Activated CD4-positive, alpha-beta T cell treated with anti-CD3 and anti-CD28 coated beads, Interleukin-2, amount 10 ng/mL, durations not matched to agents 24 days and 14 days (primary cell): Measurements from ENCODE around the gene ESPN. TPM values are rescaled to one million over a fixed set of nuclear protein-coding genes. Genes with fewer than 3 reads are reported as not detected.

Source experiments
- DNase-seq: peaks from one replicate; pipeline ENCODE4 v3.0.0; 2022
- H3K27ac Mint-ChIP-seq: one replicate; pipeline ENCODE4 v1.8.0; 2022; ENCODE audit warnings: mild to moderate bottlenecking, mixed read lengths
- H3K27me3 Mint-ChIP-seq: one replicate; pipeline ENCODE4 v1.8.0; 2022; ENCODE audit warnings: mixed read lengths
- H3K36me3 Mint-ChIP-seq: one replicate; pipeline ENCODE4 v1.8.0; 2022; ENCODE audit warnings: low read depth, mild to moderate bottlenecking, mixed read lengths
- H3K4me1 Mint-ChIP-seq: one replicate; pipeline ENCODE4 v1.8.0; 2021; ENCODE audit warnings: mixed read lengths
- H3K4me3 Mint-ChIP-seq: one replicate; pipeline ENCODE4 v1.8.0; 2022; ENCODE audit warnings: mild to moderate bottlenecking, moderate library complexity, mixed read lengths
- H3K9me3 Mint-ChIP-seq: one replicate; pipeline ENCODE4 v1.8.0; 2021; ENCODE audit warnings: mixed read lengths
- intact Hi-C: fragments of 100-400 bp; cut with micrococcal nuclease; formaldehyde crosslinking; loops from one replicate; pipeline ENCODE4 v1.15.1; 2023
- total RNA-seq: library from RNA; stranded (reverse); gene quantifications from 2 replicates; pipeline ENCODE4 v1.2.3, GENCODE V29; 2022

The ESPN gene
- total RNA-seq, 1 donor from 2014 or later: 0.49 TPM

- intact Hi-C loops: no loop called here
- Mint-ChIP-seq H3K27me3 (peaks cover 28% of the 10 kb centered on the region), H3K27ac (no peak overlapping the region), H3K9me3 (no peaks in the 10 kb centered on the region), H3K4me1 (peaks cover 5% of the 10 kb centered on the region), H3K36me3 (no peaks in the 10 kb centered on the region), H3K4me3 (peak overlapping the region; percentile 71)
- no peak for DNase-seq
These were observed 73.4 kb downstream of the ESPN start for GRCh38 chr1:6497867-6498575.

- H3K36me3 Mint-ChIP-seq: no peaks in the 10 kb centered on the region
- H3K4me3 Mint-ChIP-seq: no peak overlapping the region
- no peak overlapping the region for H3K27ac Mint-ChIP-seq
- peaks cover 28% of the 10 kb centered on the region for H3K27me3 Mint-ChIP-seq
- peaks cover 2% of the 10 kb centered on the region for H3K4me1 Mint-ChIP-seq
- intact Hi-C loops: no loop called here
- no peak for DNase-seq
- no peaks in the 10 kb centered on the region for H3K9me3 Mint-ChIP-seq
These were observed 74.1 kb downstream of the ESPN start for GRCh38 chr1:6498576-6499111.

GRCh38 chr1:6499296-6499695 is 74.7 kb downstream of the ESPN start:
- Mint-ChIP-seq H3K27me3 (peaks cover 28% of the 10 kb centered on the region), H3K36me3 (no peaks in the 10 kb centered on the region), H3K9me3 (no peaks in the 10 kb centered on the region), H3K27ac (no peak overlapping the region), H3K4me1 (peaks cover 2% of the 10 kb centered on the region), H3K4me3 (no peak overlapping the region)
- DNase-seq: no peak
- intact Hi-C loops: no loop called here

- Mint-ChIP-seq H3K27ac (no peak overlapping the region), H3K4me1 (no peaks in the 10 kb centered on the region)
These were observed 76.1 kb downstream of the ESPN start for GRCh38 chr1:6500544-6501278.

GRCh38 chr1:6501279-6501813 is 76.8 kb downstream of the ESPN start:
- Mint-ChIP-seq H3K4me1 (no peaks in the 10 kb centered on the region), H3K27ac (no peak overlapping the region), H3K36me3 (no peaks in the 10 kb centered on the region), H3K9me3 (no peaks in the 10 kb centered on the region), H3K4me3 (no peak overlapping the region), H3K27me3 (peaks cover 20% of the 10 kb centered on the region)
- intact Hi-C loops: no loop called here
- DNase-seq: no peak

More at GRCh38 chr1:6500544-6501278, 76.1 kb downstream of the ESPN start:
- H3K9me3 Mint-ChIP-seq: no peaks in the 10 kb centered on the region
- intact Hi-C loops: no loop called here
- H3K4me3 Mint-ChIP-seq: no peak overlapping the region
- H3K36me3 Mint-ChIP-seq: no peaks in the 10 kb centered on the region
- H3K27me3 Mint-ChIP-seq: peaks cover 27% of the 10 kb centered on the region
- DNase-seq: no peak

GRCh38 chr1:6502000-6502891 is 77.7 kb downstream of the ESPN start:
- intact Hi-C loops: no loop called here
- Mint-ChIP-seq H3K9me3 (no peaks in the 10 kb centered on the region), H3K27me3 (peaks cover 17% of the 10 kb centered on the region), H3K27ac (no peak overlapping the region), H3K4me1 (no peaks in the 10 kb centered on the region), H3K36me3 (no peaks in the 10 kb centered on the region), H3K4me3 (no peak overlapping the region)
- DNase-seq: no peak

- no peaks in the 10 kb centered on the region for H3K36me3 Mint-ChIP-seq
- H3K27me3 Mint-ChIP-seq: peaks cover 6% of the 10 kb centered on the region
- intact Hi-C loops: no loop called here
- no peak overlapping the region for H3K27ac Mint-ChIP-seq
- no peak for DNase-seq
- no peaks in the 10 kb centered on the region for H3K4me1 Mint-ChIP-seq
- H3K4me3 Mint-ChIP-seq: no peak overlapping the region
- no peaks in the 10 kb centered on the region for H3K9me3 Mint-ChIP-seq
These were observed 79.5 kb downstream of the ESPN start for GRCh38 chr1:6503884-6504602.

- intact Hi-C loops: no loop called here
- Mint-ChIP-seq H3K4me3 (no peak overlapping the region), H3K27ac (no peak overlapping the region), H3K9me3 (no peaks in the 10 kb centered on the region), H3K36me3 (no peaks in the 10 kb centered on the region), H3K4me1 (no peaks in the 10 kb centered on the region), H3K27me3 (peaks cover 4% of the 10 kb centered on the region)
- DNase-seq: no peak
These were observed 80.3 kb downstream of the ESPN start for GRCh38 chr1:6504887-6505286.

- DNase-seq: no peak
- no peak overlapping the region for H3K4me3 Mint-ChIP-seq
- no peak overlapping the region for H3K27ac Mint-ChIP-seq
- no peaks in the 10 kb centered on the region for H3K4me1 Mint-ChIP-seq
- H3K27me3 Mint-ChIP-seq: peaks cover 4% of the 10 kb centered on the region
- no peaks in the 10 kb centered on the region for H3K36me3 Mint-ChIP-seq
- no peaks in the 10 kb centered on the region for H3K9me3 Mint-ChIP-seq
- intact Hi-C loops: no loop called here
These were observed 81.0 kb downstream of the ESPN start for GRCh38 chr1:6505367-6506209.

- intact Hi-C loops: no loop called here
- DNase-seq: no peak
- no peaks in the 10 kb centered on the region for H3K4me1 Mint-ChIP-seq
- H3K36me3 Mint-ChIP-seq: no peaks in the 10 kb centered on the region
- H3K27me3 Mint-ChIP-seq: no peaks in the 10 kb centered on the region
- no peaks in the 10 kb centered on the region for H3K9me3 Mint-ChIP-seq
- H3K27ac Mint-ChIP-seq: no peak overlapping the region
- H3K4me3 Mint-ChIP-seq: no peak overlapping the region
These were observed 81.8 kb downstream of the ESPN start for GRCh38 chr1:6506210-6507036.

GRCh38 chr1:6507037-6507428 is 82.5 kb downstream of the ESPN start:
- intact Hi-C loops: no loop called here
- Mint-ChIP-seq H3K4me1 (no peaks in the 10 kb centered on the region), H3K27me3 (no peaks in the 10 kb centered on the region)

GRCh38 chr1:6507461-6507911 is 82.9 kb downstream of the ESPN start:
- Mint-ChIP-seq H3K9me3 (no peaks in the 10 kb centered on the region), H3K4me3 (no peak overlapping the region), H3K4me1 (no peaks in the 10 kb centered on the region), H3K27me3 (no peaks in the 10 kb centered on the region), H3K27ac (no peak overlapping the region), H3K36me3 (no peaks in the 10 kb centered on the region)
- no peak for DNase-seq
- intact Hi-C loops: no loop called here

More at GRCh38 chr1:6507037-6507428, 82.5 kb downstream of the ESPN start:
- Mint-ChIP-seq H3K27ac (no peak overlapping the region), H3K36me3 (no peaks in the 10 kb centered on the region), H3K9me3 (no peaks in the 10 kb centered on the region), H3K4me3 (no peak overlapping the region)
- no peak for DNase-seq
